Breast epithelium (tissue), 4 donors: Measurements from ENCODE around the gene SIRPD. TPM values are rescaled to one million over a fixed set of nuclear protein-coding genes. Genes with fewer than 3 reads are reported as not detected.

ENCODE experiments used
- DNase-seq, 2 donors: peaks; one replicate each; pipeline ENCODE4 v3.0.0-alpha.2; 2019; ENCODE audit warnings: low spot score in 2 of 2
- H3K27ac ChIP-seq, 2 donors: fragments of 200-600 bp; sonication (generic) in 1 of 2; one replicate each; pipeline ENCODE4 v1.5.1; 2016 to 2019; ENCODE audit warnings: mild to moderate bottlenecking in 1 of 2
- H3K27me3 ChIP-seq, 2 donors: fragments of 200-600 bp; sonication (generic) in 1 of 2; one replicate each; pipeline versions ENCODE4 v1.5.1 to v1.6.0; 2017 to 2019; ENCODE audit warnings: control low read depth in 1 of 2, mild to moderate bottlenecking in 1 of 2
- H3K36me3 ChIP-seq: fragments of 200-600 bp; one replicate; pipeline ENCODE4 v1.5.1; 2019
- H3K4me1 ChIP-seq, 2 donors: fragments of 200-600 bp; sonication (generic); one replicate each; pipeline ENCODE4 v1.5.1; 2016 to 2019; ENCODE audit warnings: control low read depth in 1 of 2
- H3K4me3 ChIP-seq, 3 donors: fragments of 200-600 bp; sonication (generic); 1 replicate in 2 of 3; 2 replicates in 1 of 3; pipeline ENCODE4 v1.5.1; 2016 to 2019; ENCODE audit warnings: mild to moderate bottlenecking in 3 of 3, moderate library complexity in 2 of 3
- H3K9me3 ChIP-seq, 2 donors: fragments of 200-600 bp; sonication (generic) in 1 of 2; one replicate each; pipeline ENCODE4 v1.5.1; 2016 to 2019; ENCODE audit warnings: control low read depth in 1 of 2
- CTCF ChIP-seq, 3 donors: fragments of 450-650 bp; IDR thresholded peaks; one replicate each; pipeline ENCODE4 v1.5.1; 2016 to 2017; ENCODE audit warnings: antibody characterized with exemption in 3 of 3, mild to moderate bottlenecking in 3 of 3, moderate library complexity in 3 of 3
- POLR2A ChIP-seq: fragments of 450-650 bp; IDR thresholded peaks from one replicate; pipeline ENCODE4 v1.6.1; 2016; ENCODE audit warnings: antibody characterized with exemption, mild to moderate bottlenecking, moderate library complexity
- POLR2AphosphoS5 ChIP-seq, 3 donors: sonication (generic); formaldehyde crosslinking; IDR thresholded peaks; one replicate each; pipeline ENCODE4 v1.6.1; 2017; ENCODE audit warnings: antibody characterized with exemption in 3 of 3
- intact Hi-C: fragments of 100-400 bp; cut with DNase I; formaldehyde crosslinking; loops from one replicate; pipeline ENCODE4 v1.15.1; 2023; ENCODE audit warnings: low total_unique reads
- total RNA-seq, 3 donors: library from RNA; depleted of rRNA; stranded (reverse); fragments of >200 nt; gene quantifications; one replicate each; pipeline ENCODE4 v1.1.0, GENCODE V29; 2016

Gene SIRPD
- total RNA-seq, 3 donors from 2014 or later: not detected

GRCh38 chr20:1490643-1491195 lies 66.8 kb downstream of the SIRPD start:
- Histone ChIP-seq H3K27me3 (no peaks in the 10 kb centered on the region), H3K9me3 (no peaks in the 10 kb centered on the region), H3K27ac (peak overlapping the region in 1 of 2 donors; percentile 25), H3K4me3 (peak overlapping the region; percentile 5 to 46 (median 41)), H3K36me3 (no peaks in the 10 kb centered on the region), H3K4me1 (no peaks in the 10 kb centered on the region)
- DNase-seq: no peak
- TF ChIP-seq CTCF (IDR thresholded peaks at IDR 0.05) (no peak), POLR2A (no peak), POLR2AphosphoS5 (IDR thresholded peaks at IDR 0.05) (no peak)
- intact Hi-C loops: no loop called here

GRCh38 chr20:1489764-1490436 lies 67.6 kb downstream of the SIRPD start:
- Histone ChIP-seq H3K4me3 (peak overlapping the region in 1 of 3 donors; percentile 41), H3K4me1 (no peaks in the 10 kb centered on the region), H3K27ac (no peak overlapping the region), H3K27me3 (no peaks in the 10 kb centered on the region), H3K9me3 (no peaks in the 10 kb centered on the region), H3K36me3 (no peaks in the 10 kb centered on the region)
- DNase-seq: no peak
- intact Hi-C loops: no loop called here
- TF ChIP-seq POLR2A (no peak), POLR2AphosphoS5 (IDR thresholded peaks at IDR 0.05) (no peak), CTCF (IDR thresholded peaks at IDR 0.05) (no peak)

GRCh38 chr20:1489325-1489724 lies 68.2 kb downstream of the SIRPD start:
- no peak for DNase-seq
- Histone ChIP-seq H3K4me3 (peak overlapping the region in 1 of 3 donors; percentile 22), H3K27me3 (no peaks in the 10 kb centered on the region), H3K36me3 (no peaks in the 10 kb centered on the region), H3K9me3 (no peaks in the 10 kb centered on the region), H3K27ac (no peak overlapping the region), H3K4me1 (no peaks in the 10 kb centered on the region)
- no peak for TF ChIP-seq POLR2AphosphoS5 (IDR thresholded peaks at IDR 0.05)
- no peak for TF ChIP-seq CTCF (IDR thresholded peaks at IDR 0.05)
- no peak for TF ChIP-seq POLR2A
- intact Hi-C loops: no loop called here

- H3K36me3 ChIP-seq: no peaks in the 10 kb centered on the region
- no peak overlapping the region for H3K4me3 ChIP-seq
- no peaks in the 10 kb centered on the region for H3K9me3 ChIP-seq
- intact Hi-C loops: no loop called here
- no peak overlapping the region for H3K27ac ChIP-seq
- H3K27me3 ChIP-seq: no peaks in the 10 kb centered on the region
- TF ChIP-seq POLR2A (no peak), CTCF (IDR thresholded peaks at IDR 0.05) (no peak), POLR2AphosphoS5 (IDR thresholded peaks at IDR 0.05) (no peak)
- no peak for DNase-seq
- H3K4me1 ChIP-seq: no peaks in the 10 kb centered on the region
Observed at GRCh38 chr20:1486566-1486965, 70.9 kb downstream of the SIRPD start.

GRCh38 chr20:1484438-1485116 lies 72.9 kb downstream of the SIRPD start:
- H3K27me3 ChIP-seq: no peaks in the 10 kb centered on the region
- intact Hi-C loops: no loop called here
- no peak overlapping the region for H3K27ac ChIP-seq
- no peaks in the 10 kb centered on the region for H3K9me3 ChIP-seq
- no peak for DNase-seq
- H3K4me3 ChIP-seq: no peak overlapping the region
- no peaks in the 10 kb centered on the region for H3K36me3 ChIP-seq
- H3K4me1 ChIP-seq: no peaks in the 10 kb centered on the region
- TF ChIP-seq CTCF (IDR thresholded peaks at IDR 0.05) (no peak), POLR2A (no peak)
